ENCODE measurements around the gene WNT8A.
"Not testable (repeated sequence)": the region's sequence is repeated elsewhere in the genome, so short reads cannot be mapped to it uniquely, and the experiment has no call there.

GRCh38 chr5:138070026-138070425 lies 13.8 kb upstream of the WNT8A start:
- TF ChIP-seq CTCF (IDR thresholded peaks at IDR 0.05; ENCODE audit: low read depth, low read length); MAX (IDR thresholded peaks at IDR 0.05; ENCODE audit: low read depth, low read length); POLR2A (IDR thresholded peaks at IDR 0.05; ENCODE audit: extremely low read depth, insufficient read length); MYC (IDR thresholded peaks at IDR 0.05; ENCODE audit: low read depth, low read length): not testable (repeated sequence)
